ENCODE results near the gene FNDC11.

FNDC11 gene

DNA sequence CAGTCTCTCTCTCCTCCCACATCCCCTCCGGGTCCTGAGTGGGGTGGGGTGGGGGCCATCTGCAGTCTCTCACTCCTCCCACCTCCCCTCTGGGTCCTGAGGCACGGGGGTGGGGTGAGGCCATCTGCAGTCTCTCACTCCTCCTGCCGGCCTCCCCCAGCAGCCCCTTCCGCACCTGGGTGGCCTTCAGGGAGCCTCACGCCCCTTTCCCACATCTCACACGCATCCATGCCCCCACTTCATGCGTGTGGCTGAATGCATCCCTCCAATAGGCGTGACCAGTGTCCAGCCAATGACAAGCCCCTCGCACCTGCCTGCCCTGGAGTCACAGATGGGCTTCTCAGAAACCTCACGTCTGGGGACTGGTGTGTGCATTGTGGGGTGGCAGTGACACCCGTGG lies 5.4 kb upstream of the FNDC11 start:
- no peak overlapping the region for H3K27ac ChIP-seq (ENCODE audit: low read depth, low read length)
- H3K9ac ChIP-seq (ENCODE audit: low read depth, low read length): no peak overlapping the region
- H3K36me3 ChIP-seq (ENCODE audit: insufficient read depth, low read length): no peaks in the 10 kb centered on the region
- H3K9me3 ChIP-seq (ENCODE audit: insufficient read depth, low read depth, low read length): no peaks in the 10 kb centered on the region
- no peaks in the 10 kb centered on the region for H3K27me3 ChIP-seq (ENCODE audit: insufficient read depth, low read length)
- 74% methylated on average over 10 of the region's 11 CpGs for WGBS
- peaks cover 15% of the 10 kb centered on the region for H3K4me1 ChIP-seq (ENCODE audit: insufficient read depth, low read length)
- H3K4me3 ChIP-seq (ENCODE audit: low read length): no peak overlapping the region

DNA sequence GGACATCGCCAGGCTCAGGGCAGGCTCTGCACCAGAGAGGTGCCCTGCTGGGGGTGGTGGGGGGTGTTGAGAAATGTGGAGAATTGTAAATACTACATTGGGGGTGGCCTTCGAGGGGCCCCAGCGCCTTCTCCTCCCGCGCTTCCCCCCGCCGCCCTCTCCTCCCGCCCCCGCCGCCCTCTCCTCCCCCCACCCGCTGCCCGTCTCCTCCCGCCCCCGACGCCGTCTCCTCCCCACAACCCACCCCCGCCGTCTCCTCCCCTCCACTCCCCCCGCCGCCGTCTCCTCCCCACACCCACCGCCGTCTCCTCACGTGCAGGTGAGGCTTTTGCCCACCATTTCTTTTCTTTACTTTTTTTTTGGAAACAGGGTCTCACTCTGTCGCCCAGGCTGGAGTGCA lies 4.9 kb upstream of the FNDC11 start:
- peaks cover 15% of the 10 kb centered on the region for H3K4me1 ChIP-seq (ENCODE audit: insufficient read depth, low read length)
- no peaks in the 10 kb centered on the region for H3K9me3 ChIP-seq (ENCODE audit: insufficient read depth, low read depth, low read length)
- H3K36me3 ChIP-seq (ENCODE audit: insufficient read depth, low read length): no peaks in the 10 kb centered on the region
- no peak overlapping the region for H3K27ac ChIP-seq (ENCODE audit: low read depth, low read length)
- WGBS: 47% methylated on average over 8 of the region's 25 CpGs
- no peaks in the 10 kb centered on the region for H3K27me3 ChIP-seq (ENCODE audit: insufficient read depth, low read length)
- H3K4me3 ChIP-seq (ENCODE audit: low read length): no peak overlapping the region
- H3K9ac ChIP-seq (ENCODE audit: low read depth, low read length): no peak overlapping the region

DNA sequence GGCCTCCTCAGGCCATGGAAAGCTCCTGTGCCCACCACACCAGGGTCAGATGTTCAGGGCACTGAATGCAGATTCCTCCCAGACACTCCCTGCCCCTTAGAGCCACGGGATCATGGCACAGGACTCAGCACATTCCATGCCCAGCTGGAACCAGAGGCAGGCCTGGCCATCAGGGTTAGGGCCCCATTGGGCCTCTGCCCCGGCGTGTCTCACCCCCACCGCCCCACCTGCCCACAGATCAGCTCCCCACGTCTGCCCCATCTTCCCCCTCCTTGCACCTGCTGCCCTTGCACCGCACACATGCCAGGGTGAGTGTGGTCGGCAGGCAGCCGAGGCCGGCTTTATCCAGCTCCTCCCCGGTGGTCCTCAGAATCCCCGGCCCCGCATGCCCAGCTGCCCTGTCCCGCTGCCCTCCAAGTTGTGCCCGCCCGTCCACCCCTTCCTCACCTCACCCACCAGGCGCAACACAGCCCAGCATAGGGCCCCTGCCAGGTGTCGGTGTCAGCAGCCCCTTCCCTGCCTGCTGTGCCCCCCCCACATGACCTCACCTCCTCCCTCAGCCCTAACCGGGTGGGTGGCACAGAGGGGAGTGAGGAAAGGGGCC lies 4.2 kb upstream of the FNDC11 start:
- no peak overlapping the region for H3K4me3 ChIP-seq (ENCODE audit: low read length)
- WGBS: 89% methylated on average over 17 of the region's 18 CpGs

DNA sequence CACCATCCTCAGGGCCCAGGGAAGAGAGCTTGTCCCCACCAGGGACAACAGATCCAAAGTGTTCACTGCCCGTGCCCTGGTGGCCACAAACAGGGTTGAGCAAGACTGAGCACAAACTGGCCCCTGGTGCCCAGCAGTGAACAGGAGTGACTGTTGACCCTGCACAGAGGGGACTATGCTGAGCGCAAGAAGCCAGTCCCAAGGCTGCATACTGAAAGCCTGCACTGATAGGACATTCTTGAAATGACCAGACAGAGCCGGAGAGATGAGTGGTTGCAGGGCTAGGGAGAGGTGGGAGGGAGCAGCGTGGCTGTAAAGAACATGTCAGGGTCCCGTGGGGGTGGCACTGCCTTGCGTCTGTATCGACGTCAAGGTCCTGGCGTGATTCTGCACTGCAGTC lies 2.9 kb upstream of the FNDC11 start:
- H3K4me1 ChIP-seq (ENCODE audit: insufficient read depth, low read length): peaks cover 21% of the 10 kb centered on the region
- no peaks in the 10 kb centered on the region for H3K36me3 ChIP-seq (ENCODE audit: insufficient read depth, low read length)
- H3K9me3 ChIP-seq (ENCODE audit: insufficient read depth, low read depth, low read length): no peaks in the 10 kb centered on the region
- H3K4me3 ChIP-seq (ENCODE audit: low read length): no peak overlapping the region
- no peak overlapping the region for H3K27ac ChIP-seq (ENCODE audit: low read depth, low read length)
- H3K9ac ChIP-seq (ENCODE audit: low read depth, low read length): no peak overlapping the region
- H3K27me3 ChIP-seq (ENCODE audit: insufficient read depth, low read length): peaks cover 3% of the 10 kb centered on the region; the same call in 1 of the 2 replicates
- 83% methylated on average over 9 of the region's 9 CpGs for WGBS

More for the DNA sequence above, 4.2 kb upstream of the FNDC11 start:
- no peaks in the 10 kb centered on the region for H3K36me3 ChIP-seq (ENCODE audit: insufficient read depth, low read length)
- no peak overlapping the region for H3K27ac ChIP-seq (ENCODE audit: low read depth, low read length)
- peaks cover 21% of the 10 kb centered on the region for H3K4me1 ChIP-seq (ENCODE audit: insufficient read depth, low read length)
- H3K27me3 ChIP-seq (ENCODE audit: insufficient read depth, low read length): peaks cover 3% of the 10 kb centered on the region; the same call in 1 of the 2 replicates
- no peaks in the 10 kb centered on the region for H3K9me3 ChIP-seq (ENCODE audit: insufficient read depth, low read depth, low read length)
- H3K9ac ChIP-seq (ENCODE audit: low read depth, low read length): no peak overlapping the region

DNA sequence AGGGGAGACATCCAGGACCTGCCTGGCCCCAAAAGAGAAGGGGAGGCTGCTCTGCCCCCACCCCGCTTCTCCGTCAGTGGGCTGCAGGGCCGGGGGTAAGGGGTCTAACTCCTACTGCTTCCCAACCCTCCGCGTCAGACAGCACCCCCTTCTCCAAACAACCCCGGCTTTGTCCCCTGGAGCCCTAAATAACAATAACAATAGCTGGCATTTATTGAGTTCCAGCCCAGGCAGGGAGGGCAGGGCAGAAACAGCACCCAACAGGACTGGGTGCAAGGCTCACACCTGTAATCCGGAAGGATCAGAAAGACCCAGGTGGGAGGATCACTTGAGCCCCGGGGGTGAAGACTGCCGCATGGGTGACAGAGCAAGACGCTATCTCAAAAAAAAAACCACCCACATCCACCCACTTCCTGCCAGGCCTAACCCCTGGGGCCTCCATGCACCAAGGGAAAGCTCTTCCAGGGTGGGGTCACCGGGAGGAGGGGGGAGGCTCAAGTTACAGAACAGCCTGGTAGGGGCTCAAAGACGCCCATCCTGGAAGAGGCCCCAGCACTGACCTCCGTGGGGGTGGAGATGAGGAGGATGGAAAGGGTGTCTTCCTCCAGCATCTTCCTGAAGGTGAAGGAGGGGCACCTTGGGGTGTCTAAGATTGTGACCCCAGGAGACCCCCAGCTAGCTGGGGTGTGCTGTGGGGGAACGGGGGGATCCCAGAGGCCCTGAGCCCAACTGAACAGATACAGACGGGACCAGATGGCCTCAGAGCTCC lies 1.3 kb upstream of the FNDC11 start:
- H3K4me3 ChIP-seq (ENCODE audit: low read length): peak overlapping the region; percentile 31
- peak overlapping the region; percentile 68; the same call in 1 of the 2 replicates for H3K27ac ChIP-seq (ENCODE audit: low read depth, low read length)
- no peak overlapping the region; the same call in 1 of the 2 replicates for H3K9ac ChIP-seq (ENCODE audit: low read depth, low read length)

DNA sequence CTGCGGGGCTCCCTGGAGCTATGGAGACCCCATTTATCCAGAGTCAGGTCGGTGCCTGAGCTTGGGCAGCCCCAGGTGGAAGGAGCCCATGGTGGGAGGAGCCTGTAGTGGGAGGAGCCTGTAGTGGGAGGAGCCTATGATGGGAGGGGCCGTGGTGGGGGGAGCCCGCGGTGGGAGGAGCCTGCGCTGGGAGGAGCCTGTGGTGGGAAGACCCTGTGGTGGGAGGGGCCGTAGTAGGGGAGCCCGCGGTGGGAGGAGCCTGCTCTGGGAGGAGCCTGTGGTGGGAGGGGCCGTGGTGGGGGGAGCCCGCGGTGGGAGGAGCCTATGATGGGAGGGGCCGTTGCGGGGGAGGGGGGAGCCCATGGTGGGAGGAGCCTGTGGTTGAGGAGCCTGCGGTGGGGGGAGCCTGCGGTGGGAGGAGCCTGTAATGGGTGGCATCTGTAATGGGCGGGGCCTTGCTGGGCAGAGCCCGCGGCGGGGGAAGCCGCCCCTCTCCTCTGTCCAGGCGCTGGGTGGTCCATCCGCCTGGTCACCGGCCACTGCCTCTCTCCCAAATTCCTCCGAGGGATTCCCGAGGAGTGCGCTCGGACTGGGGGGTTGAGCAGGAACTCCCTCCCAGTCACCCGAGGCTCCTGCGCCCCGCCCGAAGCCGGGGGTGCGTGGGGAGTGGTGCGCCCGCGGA lies 567 bp upstream of the FNDC11 start:
- Histone ChIP-seq H3K4me3 (ENCODE audit: low read length) (peak overlapping the region; percentile 87), H3K27ac (ENCODE audit: low read depth, low read length) (peak overlapping the region; percentile 68; the same call in 1 of the 2 replicates), H3K9me3 (ENCODE audit: insufficient read depth, low read depth, low read length) (no peaks in the 10 kb centered on the region), H3K27me3 (ENCODE audit: insufficient read depth, low read length) (peaks cover 3% of the 10 kb centered on the region; the same call in 1 of the 2 replicates), H3K9ac (ENCODE audit: low read depth, low read length) (peak overlapping the region; percentile 34), H3K36me3 (ENCODE audit: insufficient read depth, low read length) (no peaks in the 10 kb centered on the region), H3K4me1 (ENCODE audit: insufficient read depth, low read length) (peaks cover 16% of the 10 kb centered on the region)
- 2% methylated on average over 36 of the region's 37 CpGs for WGBS

More for the DNA sequence above, 1.3 kb upstream of the FNDC11 start:
- Histone ChIP-seq H3K27me3 (ENCODE audit: insufficient read depth, low read length) (peaks cover 3% of the 10 kb centered on the region; the same call in 1 of the 2 replicates), H3K4me1 (ENCODE audit: insufficient read depth, low read length) (peaks cover 21% of the 10 kb centered on the region), H3K36me3 (ENCODE audit: insufficient read depth, low read length) (no peaks in the 10 kb centered on the region), H3K9me3 (ENCODE audit: insufficient read depth, low read depth, low read length) (no peaks in the 10 kb centered on the region)
- 22% methylated on average over 15 of the region's 15 CpGs for WGBS

DNA sequence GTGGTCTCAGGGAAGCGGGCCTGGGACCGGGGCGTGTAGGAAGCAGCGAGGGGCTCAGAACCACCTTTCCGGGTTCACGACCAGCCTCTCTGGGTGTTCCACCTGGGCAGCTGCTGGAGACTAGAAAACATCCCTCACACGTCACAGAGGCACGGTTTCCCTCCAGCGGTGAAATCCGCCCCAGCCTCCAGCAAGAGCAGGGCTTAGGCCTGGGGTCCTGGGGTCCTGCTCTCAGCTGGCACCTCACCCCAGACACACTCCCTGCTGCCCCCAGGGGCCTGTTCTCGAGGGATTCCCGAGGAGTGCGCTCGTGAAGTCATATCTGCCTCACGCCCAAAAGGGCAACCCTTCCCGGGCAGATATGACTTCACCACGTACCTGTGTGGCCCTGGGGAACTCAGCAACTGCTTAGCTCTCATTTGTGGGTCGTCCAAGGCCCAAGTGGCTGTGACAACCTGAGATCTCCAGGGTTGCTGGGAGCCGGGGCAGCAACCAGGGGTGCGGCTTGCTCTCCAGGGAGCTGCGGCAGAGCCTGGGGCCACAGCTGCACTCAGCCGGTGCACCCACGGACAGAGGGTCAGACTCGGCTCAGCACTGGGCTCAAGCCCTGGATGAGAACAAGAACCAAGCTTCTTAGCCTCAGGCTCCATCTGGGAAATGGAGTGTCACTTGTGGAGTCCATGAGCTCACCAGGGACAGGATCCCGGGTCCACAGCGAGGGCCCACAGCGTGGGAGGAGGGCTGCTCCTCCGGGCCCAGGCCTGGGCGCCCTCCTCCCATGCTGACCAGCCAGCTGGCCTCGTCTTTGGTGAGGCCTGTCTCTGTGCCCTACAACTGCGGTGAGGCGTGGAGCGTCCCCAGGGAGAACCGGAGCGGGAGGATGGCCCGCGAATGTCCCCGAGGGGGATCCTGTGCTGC lies 661 bp downstream of the FNDC11 start:
- H3K27me3 ChIP-seq (ENCODE audit: insufficient read depth, low read length): peaks cover 3% of the 10 kb centered on the region; the same call in 1 of the 2 replicates
- H3K27ac ChIP-seq (ENCODE audit: low read depth, low read length): no peak overlapping the region
- peak overlapping the region; percentile 87 for H3K4me3 ChIP-seq (ENCODE audit: low read length)
- H3K4me1 ChIP-seq (ENCODE audit: insufficient read depth, low read length): peaks cover 16% of the 10 kb centered on the region
- no peaks in the 10 kb centered on the region for H3K9me3 ChIP-seq (ENCODE audit: insufficient read depth, low read depth, low read length)
- no peaks in the 10 kb centered on the region for H3K36me3 ChIP-seq (ENCODE audit: insufficient read depth, low read length)
- 74% methylated on average over 38 of the region's 38 CpGs for WGBS
- H3K9ac ChIP-seq (ENCODE audit: low read depth, low read length): 0 out of 2 replicates have a peak overlapping the region, but pooled peaks have one; percentile 36

DNA sequence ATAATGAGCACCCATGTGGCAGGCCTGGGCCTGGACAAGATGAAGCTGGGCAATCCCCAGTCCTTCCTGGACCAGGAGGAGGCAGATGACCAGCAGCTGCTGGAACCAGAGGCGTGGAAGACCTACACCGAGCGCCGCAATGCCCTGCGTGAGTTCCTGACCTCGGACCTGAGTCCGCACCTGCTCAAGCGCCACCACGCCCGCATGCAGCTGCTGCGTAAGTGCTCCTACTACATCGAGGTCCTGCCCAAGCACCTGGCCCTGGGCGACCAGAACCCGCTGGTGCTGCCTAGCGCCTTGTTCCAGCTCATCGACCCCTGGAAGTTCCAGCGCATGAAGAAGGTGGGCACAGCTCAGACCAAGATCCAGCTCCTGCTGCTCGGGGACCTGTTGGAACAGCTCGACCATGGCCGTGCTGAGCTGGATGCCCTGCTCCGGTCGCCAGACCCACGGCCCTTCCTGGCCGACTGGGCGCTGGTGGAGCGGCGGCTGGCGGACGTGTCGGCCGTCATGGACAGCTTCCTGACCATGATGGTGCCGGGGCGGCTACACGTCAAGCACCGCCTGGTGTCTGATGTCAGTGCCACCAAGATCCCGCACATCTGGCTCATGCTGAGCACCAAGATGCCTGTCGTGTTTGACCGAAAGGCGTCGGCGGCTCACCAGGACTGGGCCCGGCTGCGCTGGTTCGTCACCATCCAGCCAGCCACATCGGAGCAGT lies 1.9 kb downstream of the FNDC11 start:
- H3K27ac ChIP-seq (ENCODE audit: low read depth, low read length): no peak overlapping the region
- no peaks in the 10 kb centered on the region for H3K9me3 ChIP-seq (ENCODE audit: insufficient read depth, low read depth, low read length)
- H3K4me1 ChIP-seq (ENCODE audit: insufficient read depth, low read length): peaks cover 16% of the 10 kb centered on the region
- peaks cover 3% of the 10 kb centered on the region; the same call in 1 of the 2 replicates for H3K27me3 ChIP-seq (ENCODE audit: insufficient read depth, low read length)
- no peak overlapping the region for H3K4me3 ChIP-seq (ENCODE audit: low read length)
- WGBS: 96% methylated on average over 45 of the region's 45 CpGs
- H3K9ac ChIP-seq (ENCODE audit: low read depth, low read length): no peak overlapping the region
- no peaks in the 10 kb centered on the region for H3K36me3 ChIP-seq (ENCODE audit: insufficient read depth, low read length)

DNA sequence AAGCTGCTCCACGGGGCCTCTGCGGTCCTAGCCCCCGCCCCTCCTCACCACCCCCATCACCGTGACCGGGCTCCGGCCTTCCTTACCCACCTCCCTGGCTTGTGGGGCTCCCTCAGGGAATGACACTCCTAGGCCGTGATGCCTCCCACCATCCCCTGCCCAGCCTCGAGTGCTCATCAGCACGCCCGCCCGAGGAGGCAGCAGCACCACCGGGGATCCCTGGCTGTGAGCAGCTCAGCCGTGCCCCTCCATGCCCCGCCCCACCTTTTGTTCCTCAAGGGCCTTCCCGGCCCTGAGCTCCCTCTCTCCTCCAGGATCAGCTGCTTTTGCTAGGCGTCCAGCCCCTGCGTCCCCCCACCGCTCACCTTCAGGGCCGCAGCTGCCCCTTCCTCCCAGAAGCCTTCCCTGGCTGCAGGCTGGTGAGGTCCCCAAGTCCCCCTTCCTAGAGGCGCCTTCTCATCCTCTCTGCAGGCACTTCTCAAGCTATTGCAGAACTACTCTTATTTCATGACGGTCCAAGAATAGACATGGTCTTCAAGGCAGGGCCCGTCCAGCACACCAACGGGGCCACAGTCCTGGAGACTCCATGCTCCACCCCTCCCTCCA lies 3.0 kb downstream of the FNDC11 start:
- H3K4me3 ChIP-seq (ENCODE audit: low read length): no peak overlapping the region
- WGBS: 55% methylated on average over 23 of the region's 23 CpGs
- peaks cover 16% of the 10 kb centered on the region for H3K4me1 ChIP-seq (ENCODE audit: insufficient read depth, low read length)
- no peak overlapping the region for H3K27ac ChIP-seq (ENCODE audit: low read depth, low read length)
- H3K9me3 ChIP-seq (ENCODE audit: insufficient read depth, low read depth, low read length): no peaks in the 10 kb centered on the region
- peaks cover 3% of the 10 kb centered on the region; the same call in 1 of the 2 replicates for H3K27me3 ChIP-seq (ENCODE audit: insufficient read depth, low read length)
- H3K9ac ChIP-seq (ENCODE audit: low read depth, low read length): no peak overlapping the region
- no peaks in the 10 kb centered on the region for H3K36me3 ChIP-seq (ENCODE audit: insufficient read depth, low read length)

DNA sequence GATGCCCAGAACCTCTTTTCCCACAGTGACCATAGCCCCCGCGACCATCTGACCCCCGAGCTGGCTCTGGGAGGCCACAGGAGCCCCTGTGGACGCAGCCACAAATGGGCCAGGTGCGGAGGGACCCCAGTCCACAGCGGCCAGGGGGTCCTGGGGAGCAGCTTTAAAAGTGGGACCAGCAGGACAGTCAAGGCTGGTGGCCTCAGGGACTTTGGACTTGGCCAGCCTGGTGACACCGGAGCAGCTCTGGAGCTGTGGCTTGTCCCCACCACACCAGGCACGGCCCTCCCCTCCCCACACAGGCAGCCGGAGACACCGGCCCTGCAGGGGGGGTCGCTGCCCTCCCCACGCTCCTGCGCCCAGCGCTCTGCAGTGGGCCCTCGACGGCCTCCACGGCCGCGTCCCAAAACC lies 3.5 kb downstream of the FNDC11 start:
- 92% methylated on average over 19 of the region's 19 CpGs for WGBS
- Histone ChIP-seq H3K27ac (ENCODE audit: low read depth, low read length) (no peak overlapping the region), H3K4me1 (ENCODE audit: insufficient read depth, low read length) (peaks cover 11% of the 10 kb centered on the region), H3K9ac (ENCODE audit: low read depth, low read length) (no peak overlapping the region), H3K4me3 (ENCODE audit: low read length) (no peak overlapping the region), H3K9me3 (ENCODE audit: insufficient read depth, low read depth, low read length) (no peaks in the 10 kb centered on the region), H3K27me3 (ENCODE audit: insufficient read depth, low read length) (peaks cover 3% of the 10 kb centered on the region; the same call in 1 of the 2 replicates), H3K36me3 (ENCODE audit: insufficient read depth, low read length) (no peaks in the 10 kb centered on the region)
